Right kidney (tissue), 1 donor: ENCODE data around the gene LHPP.

ENCODE experiments used
- DNase-seq: peaks from one replicate; pipeline ENCODE4 v3.0.0-alpha.2; 2016

The LHPP gene

DNA sequence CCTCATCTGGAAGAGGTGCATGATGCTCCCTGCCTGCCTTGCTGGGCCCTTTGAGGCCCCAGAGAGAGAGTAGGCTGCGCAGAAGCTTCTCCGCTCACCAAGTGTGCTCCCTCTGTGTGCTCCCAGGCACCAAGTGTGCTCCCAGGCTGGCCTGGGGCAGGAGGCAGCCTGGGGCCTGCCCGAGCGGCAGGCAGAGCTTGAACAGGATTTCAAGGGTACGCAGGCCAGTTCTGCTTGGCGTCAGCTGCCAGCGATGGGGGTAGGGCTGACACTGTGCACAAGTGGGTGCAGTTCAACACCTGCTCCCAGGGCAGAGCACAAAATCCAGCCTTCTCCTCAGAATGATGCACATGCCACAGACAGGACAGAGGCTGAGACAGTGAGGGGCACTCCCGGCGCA lies 162.8 kb downstream of the LHPP start:
- DNase-seq, result no peak

DNA sequence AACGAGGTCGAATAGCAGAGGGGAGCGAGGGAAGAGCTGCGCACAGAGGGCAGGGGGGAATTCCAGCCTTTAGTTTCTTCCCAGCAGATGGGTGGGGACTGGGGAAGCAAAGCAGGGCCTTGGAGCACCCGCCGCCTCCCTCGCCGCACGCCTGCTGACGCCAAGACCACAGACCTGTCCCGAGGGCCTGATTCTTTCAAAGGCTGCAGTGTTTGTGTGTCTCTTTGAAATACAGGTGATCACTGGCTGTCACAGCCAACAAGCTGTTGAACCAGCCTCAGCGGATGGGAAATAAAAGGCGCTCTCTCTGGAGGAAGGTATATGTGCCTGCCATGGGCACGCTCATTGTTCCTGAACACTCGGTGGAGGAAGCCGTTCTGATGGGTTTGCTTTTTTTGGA lies 163.3 kb downstream of the LHPP start:
- DNase-seq, result no peak

DNA sequence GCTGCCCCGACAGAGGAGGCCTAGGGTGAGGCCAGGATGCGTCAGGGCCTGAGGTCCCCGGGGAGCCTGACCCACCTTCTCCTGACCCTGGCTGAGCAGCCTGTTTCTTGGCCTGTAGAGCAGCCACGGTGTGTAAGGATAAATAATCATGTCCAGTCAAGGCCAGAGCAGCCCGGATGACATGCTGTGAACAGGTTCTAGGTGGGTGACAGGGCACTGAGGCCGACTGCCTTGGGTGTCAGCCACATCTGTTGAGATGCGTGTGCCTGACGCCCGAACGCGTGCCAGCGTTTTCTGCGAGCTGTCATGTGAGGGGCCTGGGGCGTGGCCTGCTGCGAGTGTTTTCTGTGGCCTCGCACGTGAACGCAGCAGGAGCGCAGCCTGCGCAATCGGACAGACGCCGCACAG lies 164.2 kb downstream of the LHPP start:
- no peak for DNase-seq

GRCh38 chr10:124626759-124627380 lies 165.2 kb downstream of the LHPP start:
- no peak for DNase-seq

- no peak for DNase-seq
Observed at GRCh38 chr10:124627866-124628675, 166.4 kb downstream of the LHPP start.

DNA sequence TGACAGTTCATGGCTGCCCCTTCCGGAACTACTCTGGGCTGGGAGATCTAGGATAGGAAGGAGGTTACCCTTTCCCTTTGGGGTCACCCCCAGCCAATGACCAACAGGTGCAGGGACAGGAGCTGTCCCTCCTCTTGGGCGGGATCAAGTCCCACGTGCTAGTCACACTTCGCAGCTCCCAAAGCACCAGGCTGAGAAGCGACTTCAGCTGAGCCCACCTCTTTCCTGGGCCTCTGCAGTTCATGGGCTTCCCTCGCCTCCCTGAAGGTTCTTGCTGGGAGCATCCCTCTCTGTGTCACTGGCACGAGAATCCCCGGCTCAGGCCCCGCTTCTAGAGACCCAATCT lies 167.0 kb downstream of the LHPP start:
- DNase-seq, result no peak

GRCh38 chr10:124629415-124629814 lies 167.8 kb downstream of the LHPP start:
- DNase-seq, result no peak

DNA sequence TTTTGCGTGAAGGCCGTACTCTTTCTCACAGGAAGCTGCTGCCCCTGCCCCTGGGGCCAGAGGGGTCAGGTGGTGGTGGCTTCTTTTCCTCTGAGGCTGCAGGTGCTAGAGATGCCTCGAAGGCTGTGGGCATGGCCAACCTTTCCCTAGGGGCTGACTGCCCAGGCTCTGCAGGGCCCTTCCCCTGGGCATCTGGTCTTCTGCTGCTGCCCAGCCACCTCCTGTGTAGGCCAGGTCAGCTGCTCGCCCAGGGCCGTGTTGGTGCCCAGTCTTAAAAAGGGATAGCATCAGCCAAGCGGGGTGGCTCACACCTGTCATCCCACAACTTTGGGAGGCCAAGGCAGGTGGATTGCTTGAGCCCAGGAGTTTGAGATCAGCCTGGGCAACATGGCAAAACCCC lies 168.2 kb downstream of the LHPP start:
- DNase-seq, result no peak

- no peak for DNase-seq
Observed at GRCh38 chr10:124630551-124630950, 168.9 kb downstream of the LHPP start.

DNA sequence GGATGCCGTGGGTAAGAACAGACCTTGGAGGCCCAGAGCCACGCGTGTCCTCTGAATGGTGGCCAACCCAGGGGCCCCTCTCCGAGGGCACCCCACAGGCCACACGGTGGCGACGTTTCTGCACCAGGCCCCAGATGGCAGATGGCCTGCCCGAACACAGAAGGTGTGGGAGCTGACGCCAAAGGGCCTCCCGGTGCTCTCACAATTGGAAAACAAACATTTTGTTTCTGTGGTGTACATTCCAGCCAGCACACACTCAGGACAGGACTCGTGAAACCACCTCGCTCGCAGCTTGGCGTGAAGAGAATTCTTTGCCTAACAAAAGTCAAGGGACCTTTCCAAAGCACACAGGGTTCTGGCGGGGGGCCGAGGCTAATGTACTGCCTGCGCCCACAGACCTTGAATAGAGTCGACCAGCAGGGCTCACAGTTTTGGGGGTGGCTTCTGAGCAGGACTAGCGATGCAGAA lies 170.5 kb downstream of the LHPP start:
- no peak for DNase-seq

GRCh38 chr10:124632566-124632965 lies 170.9 kb downstream of the LHPP start:
- DNase-seq, result no peak

GRCh38 chr10:124636271-124636995 lies 174.8 kb downstream of the LHPP start:
- no peak for DNase-seq

- no peak for DNase-seq
Observed at GRCh38 chr10:124637091-124637700, 175.6 kb downstream of the LHPP start.

DNA sequence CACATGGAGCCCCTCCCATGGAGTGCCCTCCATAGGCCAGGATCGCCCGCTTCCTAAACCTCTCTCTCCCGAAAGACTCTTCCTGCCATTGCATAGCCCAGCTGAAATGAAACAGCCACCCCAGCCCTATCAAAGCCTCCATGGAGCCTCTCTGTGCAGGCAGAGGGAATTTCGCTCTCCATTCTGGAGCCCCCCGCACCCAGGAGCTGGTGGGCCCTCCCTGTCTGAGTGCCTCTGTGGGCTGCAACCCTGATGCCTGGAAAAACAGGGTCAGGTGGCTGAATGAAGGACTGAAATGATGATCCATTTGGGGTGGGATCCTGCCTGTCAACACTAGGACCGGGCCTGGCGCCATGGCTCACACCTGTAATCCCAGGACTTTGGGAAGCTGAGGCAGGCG lies 176.1 kb downstream of the LHPP start:
- no peak for DNase-seq

GRCh38 chr10:124639206-124639605 lies 177.6 kb downstream of the LHPP start:
- no peak for DNase-seq

- no peak for DNase-seq
Observed at GRCh38 chr10:124639646-124640045, 178.0 kb downstream of the LHPP start.

GRCh38 chr10:124640056-124640455 lies 178.4 kb downstream of the LHPP start:
- no peak for DNase-seq

- DNase-seq, result no peak
Observed at GRCh38 chr10:124640538-124641231, 179.1 kb downstream of the LHPP start.

DNA sequence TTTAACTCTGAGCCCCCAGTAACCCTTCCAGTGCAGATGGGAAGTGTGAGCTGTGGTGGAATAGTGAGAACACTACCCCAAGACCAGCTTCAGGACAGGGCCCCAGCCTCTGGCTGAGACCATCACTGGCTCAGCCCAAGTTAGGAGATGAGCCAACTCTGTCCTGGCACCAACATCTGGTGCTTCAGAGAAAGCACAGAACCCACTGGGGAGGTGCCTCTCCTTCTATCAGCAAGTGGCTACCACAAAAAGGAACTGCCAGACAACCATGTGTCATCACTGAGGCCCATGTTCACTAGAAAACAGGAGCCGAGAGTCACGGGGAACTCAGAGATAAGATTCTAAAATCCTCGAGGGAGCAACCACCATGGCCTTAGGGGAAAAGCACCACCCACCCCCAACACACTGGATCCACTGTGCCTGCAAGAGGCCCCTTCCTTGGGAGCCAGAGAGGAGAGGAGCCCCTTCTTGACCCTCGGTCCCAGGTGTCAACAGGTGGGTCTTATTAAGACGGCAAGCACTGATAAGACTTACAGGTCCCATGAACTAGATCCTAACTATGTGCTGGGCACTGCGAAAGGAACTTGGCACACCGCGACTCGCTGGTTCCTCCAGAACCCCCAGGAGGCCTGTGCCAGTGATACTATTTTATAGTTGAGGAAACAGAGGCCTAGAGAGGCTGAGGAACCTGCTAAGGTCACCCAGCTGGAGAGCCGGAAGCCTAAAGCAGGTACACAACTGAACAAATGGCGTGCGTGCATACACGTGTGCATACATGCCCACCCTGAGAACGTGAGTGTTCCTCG lies 179.9 kb downstream of the LHPP start:
- no peak for DNase-seq

DNA sequence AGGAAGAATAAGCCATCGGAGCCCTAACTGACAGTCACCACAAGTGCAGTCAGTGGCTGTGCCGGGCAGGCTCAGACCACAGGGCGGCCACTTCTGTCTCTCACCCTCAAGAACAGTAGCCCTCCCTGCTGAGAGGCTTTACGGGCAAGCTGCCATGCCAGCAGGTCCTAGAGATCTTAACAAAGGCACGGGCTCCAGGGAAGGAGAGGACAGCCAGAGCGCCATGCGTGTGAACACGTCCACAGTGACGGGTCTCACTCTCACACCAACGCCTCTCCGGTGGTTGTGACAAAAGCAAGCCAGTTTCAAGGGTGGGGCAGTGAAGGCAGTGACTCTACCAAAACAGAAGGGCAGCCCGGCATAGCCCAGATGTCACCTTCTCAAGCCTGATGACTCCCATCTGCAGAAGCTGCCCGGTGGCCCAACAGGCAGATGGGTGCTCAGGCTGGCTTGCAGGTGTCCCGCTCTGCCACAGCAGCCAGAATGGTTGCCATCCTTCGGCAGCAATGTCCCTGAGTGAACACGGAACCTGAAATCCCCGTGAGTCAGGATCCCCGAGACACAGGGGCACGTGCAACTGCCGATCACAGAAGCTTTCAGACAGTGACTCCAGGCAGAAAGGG lies 180.6 kb downstream of the LHPP start:
- no peak for DNase-seq
